OCI-LY3 (cell line): Measurements from ENCODE around the gene KDM4C.

Experiments
- H2AFZ ChIP-seq: fragments of 200-600, 300-600 bp; shearing (Covaris generic); 2 replicates; pipeline ENCODE4 v1.6.0; 2014; ENCODE audit warnings: antibody characterized with exemption, low read depth, low read length
- H3K27ac ChIP-seq: fragments of 200-600, 300-600 bp; sonication (generic); 2 replicates; pipeline ENCODE4 v1.5.1; 2014; ENCODE audit warnings: mild to moderate bottlenecking, low read length, moderate library complexity, mixed read lengths
- H3K27me3 ChIP-seq: fragments of 200-600, 300-600 bp; sonication (generic); 2 replicates; pipeline ENCODE4 v1.6.1; 2014; ENCODE audit warnings: low read depth, low read length, mixed read lengths
- H3K36me3 ChIP-seq: fragments of 200-600, 300-600 bp; sonication (generic); replicated peaks from 2 replicates; pipeline ENCODE3; 2014; ENCODE audit warnings: low read depth, low read length, mixed read lengths
- H3K4me1 ChIP-seq: fragments of 300-600, 200-600 bp; sonication (generic); 2 replicates; pipeline ENCODE4 v1.6.1; 2014; ENCODE audit warnings: low read length, mixed read lengths
- H3K4me2 ChIP-seq: fragments of 200-600, 300-600 bp; sonication (generic); 2 replicates; pipeline ENCODE4 v1.6.1; 2014; ENCODE audit warnings: low read length, mixed read lengths
- H3K4me3 ChIP-seq: fragments of 300-600, 200-600 bp; sonication (generic); 2 replicates; pipeline ENCODE4 v1.5.1; 2014; ENCODE audit warnings: antibody characterized with exemption, mild to moderate bottlenecking, low read length, moderate library complexity
- H3K79me2 ChIP-seq: fragments of 300-600, 200-600 bp; shearing (Covaris generic); 2 replicates; pipeline ENCODE4 v1.6.1; 2014; ENCODE audit warnings: mild to moderate bottlenecking, low read length, mixed read lengths
- H3K9ac ChIP-seq: fragments of 300-600, 200-600 bp; shearing (Covaris generic); 2 replicates; pipeline ENCODE4 v1.6.0; 2014; ENCODE audit warnings: mild to moderate bottlenecking, low read length, moderate library complexity
- H3K9me3 ChIP-seq: fragments of 200-600, 300-600 bp; shearing (Covaris generic); 2 replicates; pipeline ENCODE4 v1.6.1; 2014; ENCODE audit warnings: low read length, mixed read lengths; ENCODE audit not compliant: insufficient read depth
- H4K20me1 ChIP-seq: fragments of 200-600, 300-600 bp; sonication (generic); 2 replicates; pipeline ENCODE4 v1.6.1; 2016; ENCODE audit warnings: low read length, mixed read lengths; ENCODE audit not compliant: insufficient read depth
- CTCF ChIP-seq: fragments of 200-600, 300-600 bp; sonication (generic); IDR thresholded peaks from 2 replicates; pipeline ENCODE4 v1.5.1; 2014; ENCODE audit warnings: antibody characterized with exemption, low read length, low read depth
- EZH2phosphoT487 ChIP-seq: fragments of 200-600 bp; shearing (Covaris generic); IDR thresholded peaks from 2 replicates; pipeline ENCODE4 v1.6.1; 2018; ENCODE audit warnings: antibody characterized with exemption, mixed run types, low read depth

Gene KDM4C

GRCh38 chr9:6894135-6894534 lies 136.4 kb downstream of the KDM4C start:
- no peak overlapping the region for H3K27ac ChIP-seq
- no peaks in the 10 kb centered on the region for H3K9me3 ChIP-seq
- H3K36me3 ChIP-seq = peaks cover 5% of the 10 kb centered on the region
- H3K4me2 ChIP-seq = no peak overlapping the region
- no peak overlapping the region for H3K9ac ChIP-seq
- H3K79me2 ChIP-seq = no peaks in the 10 kb centered on the region
- H3K4me3 ChIP-seq = no peak overlapping the region
- H3K27me3 ChIP-seq = 0 out of 2 replicates have a peak, but pooled peaks cover 7% of the 10 kb centered on the region
- H3K4me1 ChIP-seq = peaks cover 28% of the 10 kb centered on the region
- H4K20me1 ChIP-seq = peaks cover 71% of the 10 kb centered on the region
- TF ChIP-seq CTCF (no peak), EZH2phosphoT487 (no peak)
- no peak overlapping the region for H2AFZ ChIP-seq

- peaks cover 16% of the 10 kb centered on the region for H3K4me1 ChIP-seq
- no peak overlapping the region for H3K4me3 ChIP-seq
- H3K27me3 ChIP-seq = 0 out of 2 replicates have a peak, but pooled peaks cover 6% of the 10 kb centered on the region
- peaks cover 71% of the 10 kb centered on the region for H4K20me1 ChIP-seq
- H3K4me2 ChIP-seq = no peak overlapping the region
- no peak overlapping the region for H3K27ac ChIP-seq
- no peaks in the 10 kb centered on the region for H3K9me3 ChIP-seq
- H2AFZ ChIP-seq = no peak overlapping the region
- H3K36me3 ChIP-seq = peaks cover 5% of the 10 kb centered on the region
- no peaks in the 10 kb centered on the region for H3K79me2 ChIP-seq
- TF ChIP-seq CTCF = no peak
- no peak for TF ChIP-seq EZH2phosphoT487
- no peak overlapping the region for H3K9ac ChIP-seq
Observed at GRCh38 chr9:6895754-6896153, 138.0 kb downstream of the KDM4C start.

GRCh38 chr9:6896562-6896961 lies 138.8 kb downstream of the KDM4C start:
- H3K4me2 ChIP-seq = no peak overlapping the region
- H3K27me3 ChIP-seq = 0 out of 2 replicates have a peak, but pooled peaks cover 3% of the 10 kb centered on the region
- no peak overlapping the region for H3K27ac ChIP-seq
- no peaks in the 10 kb centered on the region for H3K79me2 ChIP-seq
- H3K9me3 ChIP-seq = no peaks in the 10 kb centered on the region
- H2AFZ ChIP-seq = no peak overlapping the region
- peaks cover 5% of the 10 kb centered on the region for H3K36me3 ChIP-seq
- peaks cover 75% of the 10 kb centered on the region for H4K20me1 ChIP-seq
- H3K4me3 ChIP-seq = no peak overlapping the region
- peaks cover 16% of the 10 kb centered on the region for H3K4me1 ChIP-seq
- H3K9ac ChIP-seq = no peak overlapping the region
- TF ChIP-seq EZH2phosphoT487 = no peak
- no peak for TF ChIP-seq CTCF

- no peak overlapping the region for H3K27ac ChIP-seq
- no peak overlapping the region for H3K4me3 ChIP-seq
- no peak overlapping the region for H3K4me2 ChIP-seq
- H2AFZ ChIP-seq = no peak overlapping the region
- H3K27me3 ChIP-seq = 0 out of 2 replicates have a peak, but pooled peaks cover 3% of the 10 kb centered on the region
- no peak overlapping the region for H3K9ac ChIP-seq
- peaks cover 82% of the 10 kb centered on the region for H4K20me1 ChIP-seq
- peaks cover 5% of the 10 kb centered on the region for H3K36me3 ChIP-seq
- H3K9me3 ChIP-seq = no peaks in the 10 kb centered on the region
- TF ChIP-seq CTCF (no peak), EZH2phosphoT487 (no peak)
- peaks cover 18% of the 10 kb centered on the region for H3K4me1 ChIP-seq
- H3K79me2 ChIP-seq = no peaks in the 10 kb centered on the region
Observed at GRCh38 chr9:6897207-6897822, 139.5 kb downstream of the KDM4C start.
